HepG2 (cell line): ENCODE results near the gene NHSL1. TPM values are rescaled to one million over a fixed set of nuclear protein-coding genes. Genes with fewer than 3 reads are reported as not detected.

Source experiments
- ATAD3A ChIP-seq: sonication (generic); formaldehyde crosslinking; IDR thresholded peaks from 2 replicates; pipeline ENCODE4 v1.4.0; 2020; ENCODE audit warnings: missing genetic modification reagents
- ETV6 ChIP-seq: sonication (generic); formaldehyde crosslinking; conservative IDR thresholded peaks from 2 replicates; pipeline ENCODE4 v1.4.0; 2020; ENCODE audit warnings: missing genetic modification reagents
- HCFC1 ChIP-seq: fragments of 150-350 bp; IDR thresholded peaks from 2 replicates; pipeline ENCODE4 v1.6.1; 2014; ENCODE audit warnings: low read depth, low read length
- KAT2B ChIP-seq: fragments of 150-350 bp; IDR thresholded peaks from 2 replicates; pipeline ENCODE4 v1.6.1; 2014; ENCODE audit warnings: low read depth, low read length, borderline replicate concordance
- KDM3A ChIP-seq: IDR thresholded peaks from 2 replicates; pipeline ENCODE4 v1.6.1; 2018; ENCODE audit warnings: low read depth, missing compliant biosample characterization
- KLF13 ChIP-seq: sonication (generic); formaldehyde crosslinking; IDR thresholded peaks from 2 replicates; pipeline ENCODE4 v1.4.0; 2020; ENCODE audit warnings: mild to moderate bottlenecking, missing genetic modification reagents
- MLLT10 ChIP-seq: sonication (generic); formaldehyde crosslinking; IDR thresholded peaks from 2 replicates; pipeline ENCODE4 v1.4.0; 2020; ENCODE audit warnings: missing genetic modification reagents
- POGZ ChIP-seq: sonication (generic); formaldehyde crosslinking; IDR thresholded peaks from 2 replicates; pipeline ENCODE4 v1.4.0; 2020; ENCODE audit warnings: mild to moderate bottlenecking, missing genetic modification reagents
- RARA ChIP-seq: IDR thresholded peaks from 2 replicates; pipeline ENCODE4 v1.6.1; 2016; ENCODE audit warnings: missing genetic modification reagents, missing compliant biosample characterization
- WIZ ChIP-seq: sonication (generic); formaldehyde crosslinking; IDR thresholded peaks from 2 replicates; pipeline ENCODE4 v1.5.1; 2020; ENCODE audit warnings: mild to moderate bottlenecking, missing genetic modification reagents
- ZBTB21 ChIP-seq: sonication (generic); formaldehyde crosslinking; IDR thresholded peaks from 2 replicates; pipeline ENCODE4 v1.4.0; 2020; ENCODE audit warnings: missing genetic modification reagents
- ZNF138 ChIP-seq: sonication (generic); formaldehyde crosslinking; IDR thresholded peaks from 2 replicates; pipeline ENCODE4 v1.5.0; 2020; ENCODE audit warnings: mild to moderate bottlenecking, low read depth, missing genetic modification reagents
- ZNF546 ChIP-seq: sonication (generic); formaldehyde crosslinking; conservative IDR thresholded peaks from 2 replicates; pipeline ENCODE4 v1.8.1; 2023; ENCODE audit warnings: mild to moderate bottlenecking, missing genetic modification reagents
- ZNF660 ChIP-seq: sonication (generic); formaldehyde crosslinking; IDR thresholded peaks from 2 replicates; pipeline ENCODE4 v1.5.1; 2020; ENCODE audit warnings: mild to moderate bottlenecking, low read depth, missing genetic modification reagents, borderline replicate concordance
- polyA plus RNA-seq, 8 experiments: library from polyadenylated mRNA; depleted of rRNA in 3 of 8; stranded (reverse) in 7 of 8; unstranded in 1 of 8; fragments of >200 nt; fragmentation: Illumina TruSeq in 4 of 8; extraction: Trizol in 4 of 8; gene quantifications; 2 replicates each; pipeline versions ENCODE4 v1.2.1 to v1.2.3, GENCODE V29; 2011 to 2016; ENCODE audit warnings: low read depth in 4 of 8, missing spikeins in 1 of 8, mixed read lengths in 1 of 8; ENCODE audit not compliant: insufficient read depth in 1 of 8
- total RNA-seq, 5 experiments: library from RNA; depleted of rRNA; stranded (reverse); fragments of >200 nt; fragmentation: Illumina TruSeq; extraction: Trizol; gene quantifications; 2 replicates each; pipeline ENCODE4 v1.2.3, GENCODE V29; 2016; ENCODE audit warnings: low read depth in 1 of 5
- TF ChIP-seq, protein P1 (sequence below): sonication (generic); formaldehyde crosslinking; IDR thresholded peaks from 2 replicates; pipeline ENCODE4 v1.4.0; 2020; ENCODE audit warnings: missing genetic modification reagents, borderline replicate concordance
- TF ChIP-seq, protein P2 (sequence below): sonication (generic); formaldehyde crosslinking; IDR thresholded peaks from 2 replicates; pipeline ENCODE4 v1.4.0; 2020; ENCODE audit warnings: mild to moderate bottlenecking, missing genetic modification reagents
- TF ChIP-seq, protein P3 (sequence below): sonication (generic); formaldehyde crosslinking; IDR thresholded peaks from 2 replicates; pipeline ENCODE4 v1.4.0; 2020; ENCODE audit warnings: missing genetic modification reagents, mild to moderate bottlenecking, borderline replicate concordance
- TF ChIP-seq, protein P4 (sequence below): IDR thresholded peaks from 2 replicates; pipeline ENCODE4 v1.6.1; 2016; ENCODE audit warnings: low read depth

The NHSL1 gene
- total and polyA plus RNA-seq, 2 of the 13 experiments (the other 11 are each of a cell fraction or from before 2014, with no cell fraction given), result 24.9 to 53.6 TPM

DNA sequence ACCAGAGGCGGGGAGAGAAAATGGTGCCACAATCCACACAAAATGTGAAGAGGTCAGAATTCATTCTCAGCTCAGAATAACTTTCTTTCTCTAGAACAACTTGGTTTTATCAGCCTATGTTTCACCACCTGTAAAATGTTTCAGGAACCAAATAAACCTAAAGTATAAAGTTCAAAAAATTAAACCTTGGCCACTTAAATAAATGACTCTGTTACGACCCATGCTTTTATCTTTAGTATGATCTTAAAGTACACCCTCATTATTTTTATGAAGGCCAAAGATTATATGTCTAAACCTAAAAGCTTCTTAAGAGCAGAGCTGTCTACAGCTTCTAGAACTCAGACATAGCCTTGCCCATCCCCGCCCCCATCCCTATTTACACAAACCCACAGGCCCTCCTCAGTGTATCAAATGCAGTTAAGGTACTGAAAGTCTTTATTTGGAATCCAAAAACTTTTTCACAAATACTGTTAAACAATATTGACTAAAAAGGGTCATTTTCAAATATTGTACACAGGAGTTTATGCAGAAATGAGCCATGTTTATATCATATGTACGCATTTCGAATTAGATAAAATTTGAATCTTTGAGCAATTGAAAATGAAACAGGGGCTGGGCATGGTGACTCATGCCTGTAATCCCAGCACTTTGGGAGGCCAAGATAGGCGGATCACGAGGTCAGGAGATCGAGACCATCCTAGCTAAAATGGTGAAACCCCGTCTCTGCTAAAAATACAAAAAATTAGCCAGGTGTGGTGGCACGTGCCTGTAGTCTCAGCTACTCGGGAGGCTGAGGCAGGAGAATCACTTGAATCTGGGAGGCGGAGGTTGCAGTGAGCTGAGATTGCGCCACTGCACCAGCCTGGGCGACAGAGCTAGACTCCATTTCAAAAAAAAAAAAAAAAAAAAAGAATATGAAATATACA is 5.7 kb upstream of the NHSL1 start (continued):
- TF ChIP-seq, protein P1, sequence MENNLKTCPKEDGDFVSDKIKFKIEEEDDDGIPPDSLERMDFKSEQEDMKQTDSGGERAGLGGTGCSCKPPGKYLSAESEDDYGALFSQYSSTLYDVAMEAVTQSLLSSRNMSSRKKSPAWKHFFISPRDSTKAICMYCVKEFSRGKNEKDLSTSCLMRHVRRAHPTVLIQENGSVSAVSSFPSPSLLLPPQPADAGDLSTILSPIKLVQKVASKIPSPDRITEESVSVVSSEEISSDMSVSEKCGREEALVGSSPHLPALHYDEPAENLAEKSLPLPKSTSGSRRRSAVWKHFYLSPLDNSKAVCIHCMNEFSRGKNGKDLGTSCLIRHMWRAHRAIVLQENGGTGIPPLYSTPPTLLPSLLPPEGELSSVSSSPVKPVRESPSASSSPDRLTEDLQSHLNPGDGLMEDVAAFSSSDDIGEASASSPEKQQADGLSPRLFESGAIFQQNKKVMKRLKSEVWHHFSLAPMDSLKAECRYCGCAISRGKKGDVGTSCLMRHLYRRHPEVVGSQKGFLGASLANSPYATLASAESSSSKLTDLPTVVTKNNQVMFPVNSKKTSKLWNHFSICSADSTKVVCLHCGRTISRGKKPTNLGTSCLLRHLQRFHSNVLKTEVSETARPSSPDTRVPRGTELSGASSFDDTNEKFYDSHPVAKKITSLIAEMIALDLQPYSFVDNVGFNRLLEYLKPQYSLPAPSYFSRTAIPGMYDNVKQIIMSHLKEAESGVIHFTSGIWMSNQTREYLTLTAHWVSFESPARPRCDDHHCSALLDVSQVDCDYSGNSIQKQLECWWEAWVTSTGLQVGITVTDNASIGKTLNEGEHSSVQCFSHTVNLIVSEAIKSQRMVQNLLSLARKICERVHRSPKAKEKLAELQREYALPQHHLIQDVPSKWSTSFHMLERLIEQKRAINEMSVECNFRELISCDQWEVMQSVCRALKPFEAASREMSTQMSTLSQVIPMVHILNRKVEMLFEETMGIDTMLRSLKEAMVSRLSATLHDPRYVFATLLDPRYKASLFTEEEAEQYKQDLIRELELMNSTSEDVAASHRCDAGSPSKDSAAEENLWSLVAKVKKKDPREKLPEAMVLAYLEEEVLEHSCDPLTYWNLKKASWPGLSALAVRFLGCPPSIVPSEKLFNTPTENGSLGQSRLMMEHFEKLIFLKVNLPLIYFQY, result no peak
- TF ChIP-seq POGZ (CRISPR knock-in tag), result peak; percentile 87
- TF ChIP-seq ZNF546 (CRISPR knock-in tag), result no peak
- TF ChIP-seq KLF13, result no peak
- no peak for TF ChIP-seq MLLT10 (CRISPR knock-in tag)
- no peak for TF ChIP-seq ZNF138 (CRISPR knock-in tag)
- no peak for TF ChIP-seq KAT2B
- no peak for TF ChIP-seq ATAD3A
- TF ChIP-seq KDM3A, result no peak
- TF ChIP-seq ETV6 (CRISPR knock-in tag), result no peak
- TF ChIP-seq, protein P2, sequence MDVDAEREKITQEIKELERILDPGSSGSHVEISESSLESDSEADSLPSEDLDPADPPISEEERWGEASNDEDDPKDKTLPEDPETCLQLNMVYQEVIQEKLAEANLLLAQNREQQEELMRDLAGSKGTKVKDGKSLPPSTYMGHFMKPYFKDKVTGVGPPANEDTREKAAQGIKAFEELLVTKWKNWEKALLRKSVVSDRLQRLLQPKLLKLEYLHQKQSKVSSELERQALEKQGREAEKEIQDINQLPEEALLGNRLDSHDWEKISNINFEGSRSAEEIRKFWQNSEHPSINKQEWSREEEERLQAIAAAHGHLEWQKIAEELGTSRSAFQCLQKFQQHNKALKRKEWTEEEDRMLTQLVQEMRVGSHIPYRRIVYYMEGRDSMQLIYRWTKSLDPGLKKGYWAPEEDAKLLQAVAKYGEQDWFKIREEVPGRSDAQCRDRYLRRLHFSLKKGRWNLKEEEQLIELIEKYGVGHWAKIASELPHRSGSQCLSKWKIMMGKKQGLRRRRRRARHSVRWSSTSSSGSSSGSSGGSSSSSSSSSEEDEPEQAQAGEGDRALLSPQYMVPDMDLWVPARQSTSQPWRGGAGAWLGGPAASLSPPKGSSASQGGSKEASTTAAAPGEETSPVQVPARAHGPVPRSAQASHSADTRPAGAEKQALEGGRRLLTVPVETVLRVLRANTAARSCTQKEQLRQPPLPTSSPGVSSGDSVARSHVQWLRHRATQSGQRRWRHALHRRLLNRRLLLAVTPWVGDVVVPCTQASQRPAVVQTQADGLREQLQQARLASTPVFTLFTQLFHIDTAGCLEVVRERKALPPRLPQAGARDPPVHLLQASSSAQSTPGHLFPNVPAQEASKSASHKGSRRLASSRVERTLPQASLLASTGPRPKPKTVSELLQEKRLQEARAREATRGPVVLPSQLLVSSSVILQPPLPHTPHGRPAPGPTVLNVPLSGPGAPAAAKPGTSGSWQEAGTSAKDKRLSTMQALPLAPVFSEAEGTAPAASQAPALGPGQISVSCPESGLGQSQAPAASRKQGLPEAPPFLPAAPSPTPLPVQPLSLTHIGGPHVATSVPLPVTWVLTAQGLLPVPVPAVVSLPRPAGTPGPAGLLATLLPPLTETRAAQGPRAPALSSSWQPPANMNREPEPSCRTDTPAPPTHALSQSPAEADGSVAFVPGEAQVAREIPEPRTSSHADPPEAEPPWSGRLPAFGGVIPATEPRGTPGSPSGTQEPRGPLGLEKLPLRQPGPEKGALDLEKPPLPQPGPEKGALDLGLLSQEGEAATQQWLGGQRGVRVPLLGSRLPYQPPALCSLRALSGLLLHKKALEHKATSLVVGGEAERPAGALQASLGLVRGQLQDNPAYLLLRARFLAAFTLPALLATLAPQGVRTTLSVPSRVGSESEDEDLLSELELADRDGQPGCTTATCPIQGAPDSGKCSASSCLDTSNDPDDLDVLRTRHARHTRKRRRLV (CRISPR knock-in tag), result no peak
- TF ChIP-seq ZNF660 (CRISPR knock-in tag), result no peak
- TF ChIP-seq RARA (CRISPR knock-in tag), result no peak
- TF ChIP-seq, protein P3, sequence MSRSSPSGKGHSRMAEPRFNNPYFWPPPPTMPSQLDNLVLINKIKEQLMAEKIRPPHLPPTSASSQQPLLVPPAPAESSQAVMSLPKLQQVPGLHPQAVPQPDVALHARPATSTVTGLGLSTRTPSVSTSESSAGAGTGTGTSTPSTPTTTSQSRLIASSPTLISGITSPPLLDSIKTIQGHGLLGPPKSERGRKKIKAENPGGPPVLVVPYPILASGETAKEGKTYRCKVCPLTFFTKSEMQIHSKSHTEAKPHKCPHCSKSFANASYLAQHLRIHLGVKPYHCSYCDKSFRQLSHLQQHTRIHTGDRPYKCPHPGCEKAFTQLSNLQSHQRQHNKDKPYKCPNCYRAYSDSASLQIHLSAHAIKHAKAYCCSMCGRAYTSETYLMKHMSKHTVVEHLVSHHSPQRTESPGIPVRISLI (CRISPR knock-in tag), result peak; percentile 23; the same call in 1 of the 2 replicates
- TF ChIP-seq, protein P4, sequence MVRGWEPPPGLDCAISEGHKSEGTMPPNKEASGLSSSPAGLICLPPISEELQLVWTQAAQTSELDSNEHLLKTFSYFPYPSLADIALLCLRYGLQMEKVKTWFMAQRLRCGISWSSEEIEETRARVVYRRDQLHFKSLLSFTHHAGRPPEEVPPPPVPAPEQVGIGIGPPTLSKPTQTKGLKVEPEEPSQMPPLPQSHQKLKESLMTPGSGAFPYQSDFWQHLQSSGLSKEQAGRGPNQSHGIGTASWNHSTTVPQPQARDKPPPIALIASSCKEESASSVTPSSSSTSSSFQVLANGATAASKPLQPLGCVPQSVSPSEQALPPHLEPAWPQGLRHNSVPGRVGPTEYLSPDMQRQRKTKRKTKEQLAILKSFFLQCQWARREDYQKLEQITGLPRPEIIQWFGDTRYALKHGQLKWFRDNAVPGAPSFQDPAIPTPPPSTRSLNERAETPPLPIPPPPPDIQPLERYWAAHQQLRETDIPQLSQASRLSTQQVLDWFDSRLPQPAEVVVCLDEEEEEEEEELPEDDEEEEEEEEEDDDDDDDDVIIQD (CRISPR knock-in tag), result 0 out of 2 replicates have a peak, but pooled peaks have one; percentile 3
- no peak for TF ChIP-seq HCFC1
- no peak for TF ChIP-seq WIZ (CRISPR knock-in tag)
- TF ChIP-seq ZBTB21, result no peak
